Kidney (tissue), 14 donors: ENCODE data around the gene CYBA. TPM values are rescaled to one million over a fixed set of nuclear protein-coding genes. Genes with fewer than 3 reads are reported as not detected.
"Not testable (repeated sequence)": the region's sequence is repeated elsewhere in the genome, so short reads cannot be mapped to it uniquely, and the experiment has no call there.

Source experiments
- DNase-seq, 5 donors: peaks; one replicate each; pipeline ENCODE4 v3.0.0-alpha.2; 2013 to 2020
- FAIRE-seq: peaks from 2 replicates; lab custom pipeline; 2012; peaks lifted over from hg19 to GRCh38; lab: Jason Lieb, UNC
- H3K27ac ChIP-seq, 2 donors: one replicate each; pipeline ENCODE4 v1.7.0; 2013; ENCODE audit warnings: low read depth in 2 of 2, low read length in 2 of 2, inconsistent platforms in 1 of 2
- H3K27me3 ChIP-seq: one replicate; pipeline ENCODE4 v1.7.1; 2013; ENCODE audit warnings: low read length, inconsistent platforms; ENCODE audit not compliant: control insufficient read depth, insufficient read depth
- H3K36me3 ChIP-seq, 3 donors: one replicate each; pipeline versions ENCODE4 v1.7.0 to v1.7.1; 2013; ENCODE audit warnings: low read length in 3 of 3, control low read depth in 1 of 3, inconsistent platforms in 1 of 3; ENCODE audit not compliant: insufficient read depth in 3 of 3, control insufficient read depth in 2 of 3
- H3K4me1 ChIP-seq, 3 donors: one replicate each; pipeline versions ENCODE4 v1.7.0 to v1.7.1; 2013; ENCODE audit warnings: low read length in 3 of 3, inconsistent platforms in 1 of 3, low read depth in 1 of 3; ENCODE audit not compliant: control insufficient read depth in 2 of 3, insufficient read depth in 2 of 3
- H3K4me3 ChIP-seq, 3 donors: one replicate each; pipeline versions ENCODE4 v1.7.0 to v1.8.1; 2013; ENCODE audit warnings: low read length in 3 of 3, control low read depth in 1 of 3, inconsistent platforms in 1 of 3
- H3K9ac ChIP-seq, 3 donors: one replicate each; pipeline versions ENCODE4 v1.7.0 to v1.7.1; 2013; ENCODE audit warnings: low read length in 3 of 3, control low read depth in 1 of 3, inconsistent platforms in 1 of 3
- H3K9me3 ChIP-seq, 3 donors: one replicate each; pipeline versions ENCODE4 v1.7.0 to v1.7.1; 2013; ENCODE audit warnings: low read length in 3 of 3, control low read depth in 1 of 3, inconsistent platforms in 1 of 3; ENCODE audit not compliant: control insufficient read depth in 2 of 3, insufficient read depth in 1 of 3
- CTCF ChIP-seq: IDR thresholded peaks from 3 replicates; pipeline ENCODE4 v1.5.1; 2012; ENCODE audit warnings: mild to moderate bottlenecking, moderate library complexity, borderline replicate concordance; ENCODE audit not compliant: insufficient read depth; ENCODE audit errors: extremely low read depth
- intact Hi-C: fragments of 100-400 bp; cut with DNase I; formaldehyde crosslinking; loops from one replicate; pipeline ENCODE4 v1.11.1; 2022
- polyA plus RNA-seq: library from polyadenylated mRNA; stranded (reverse); fragments of 350-450 nt; fragmentation: Illumina TruSeq; extraction: RNeasy Lipid Tissue Mini Kit (QIAGEN cat#74804); gene quantifications from one replicate; pipeline ENCODE4 v1.2.3, GENCODE V29; 2014; ENCODE audit warnings: low read depth, low replicate concordance; ENCODE audit not compliant: insufficient read depth
- total RNA-seq: library from RNA; stranded (reverse); fragmentation: NEBNext Ultra II Directional; extraction: Animal tissue kit (Norgen Biotek cat#: 25700); gene quantifications from one replicate; pipeline ENCODE4 v1.2.1, GENCODE V29; 2021
- donor health status: control.
- donor health status: control.
- donor health status: control.
- donor health status: control.
- donor health status: control.
- donor health status: DM: yes; HTN: yes; CAD: no.
- donor health status: Normal renal cell carcinoma (clear cell type).

Gene CYBA
- total and polyA plus RNA-seq, 2 donors from 2014 or later, result 263 to 395 TPM

- no peak for TF ChIP-seq CTCF
- intact Hi-C loops, result no loop called here
- Histone ChIP-seq H3K36me3 (no peaks in the 10 kb centered on the region), H3K9me3 (no peaks in the 10 kb centered on the region), H3K4me3 (no peak overlapping the region), H3K27ac (no peak overlapping the region), H3K27me3 (no peaks in the 10 kb centered on the region), H3K4me1 (no peaks in the 10 kb centered on the region), H3K9ac (no peak overlapping the region)
- FAIRE-seq (no peak), DNase-seq (peak in 1 of 5 donors; percentile 15)
These were observed 21.9 kb upstream of the CYBA start for GRCh38 chr16:88672776-88673175.

GRCh38 chr16:88671806-88672205 lies 21.0 kb upstream of the CYBA start:
- no peaks in the 10 kb centered on the region for H3K9me3 ChIP-seq
- FAIRE-seq (no peak), DNase-seq (no peak)
- H3K27ac ChIP-seq, result no peak overlapping the region
- no peaks in the 10 kb centered on the region for H3K4me1 ChIP-seq
- H3K36me3 ChIP-seq, result no peaks in the 10 kb centered on the region
- intact Hi-C loops, result no loop called here
- H3K9ac ChIP-seq, result no peak overlapping the region
- no peak for TF ChIP-seq CTCF
- H3K4me3 ChIP-seq, result no peak overlapping the region
- no peaks in the 10 kb centered on the region for H3K27me3 ChIP-seq

- H3K9me3 ChIP-seq, result no peaks in the 10 kb centered on the region
- no peaks in the 10 kb centered on the region for H3K4me1 ChIP-seq
- no peaks in the 10 kb centered on the region for H3K27me3 ChIP-seq
- no peak for FAIRE-seq
- DNase-seq, result no peak
- H3K9ac ChIP-seq, result no peak overlapping the region
- H3K27ac ChIP-seq, result no peak overlapping the region
- no peak for TF ChIP-seq CTCF
- no peaks in the 10 kb centered on the region for H3K36me3 ChIP-seq
- intact Hi-C loops, result no loop called here
- no peak overlapping the region for H3K4me3 ChIP-seq
These were observed 19.1 kb upstream of the CYBA start for GRCh38 chr16:88669980-88670379.

- H3K4me1 ChIP-seq, H3K9me3 ChIP-seq, H3K9ac ChIP-seq, intact Hi-C loops, H3K36me3 ChIP-seq, H3K27me3 ChIP-seq, FAIRE-seq, H3K4me3 ChIP-seq, H3K27ac ChIP-seq, DNase-seq: not testable (repeated sequence)
These were observed 18.6 kb upstream of the CYBA start for GRCh38 chr16:88669493-88669892.
